Thymus (tissue), 11 donors: ENCODE results near the gene GTF2F1. TPM values are rescaled to one million over a fixed set of nuclear protein-coding genes. Genes with fewer than 3 reads are reported as not detected.
A peak's percentile ranks its signal among the peaks of the same experiment; 100 is the strongest.
"Not testable (repeated sequence)": the region's sequence is repeated elsewhere in the genome, so short reads cannot be mapped to it uniquely, and the experiment has no call there.

Experiments used
- DNase-seq, 9 donors: peaks; one replicate each; pipeline ENCODE4 v3.0.0-alpha.2; 2013; ENCODE audit warnings: low spot score in 9 of 9, low read depth in 6 of 9, missing footprints in 1 of 9
- H3K27ac ChIP-seq, 2 donors: one replicate each; pipeline ENCODE4 v1.5.1; 2013; ENCODE audit warnings: control low read depth in 1 of 2, low read depth in 1 of 2, low read length in 1 of 2, mild to moderate bottlenecking in 1 of 2, moderate library complexity in 1 of 2
- H3K27me3 ChIP-seq, 2 donors: one replicate each; pipeline ENCODE4 v1.5.1; 2013; ENCODE audit warnings: low read length in 1 of 2; ENCODE audit not compliant: control insufficient read depth in 2 of 2, insufficient read depth in 1 of 2
- H3K36me3 ChIP-seq, 2 donors: one replicate each; pipeline ENCODE4 v1.5.1; 2013; ENCODE audit warnings: low read length in 1 of 2, mild to moderate bottlenecking in 1 of 2, moderate library complexity in 1 of 2; ENCODE audit not compliant: control insufficient read depth in 2 of 2, insufficient read depth in 2 of 2
- H3K4me1 ChIP-seq, 2 donors: one replicate each; pipeline ENCODE4 v1.5.1; 2013; ENCODE audit warnings: low read length in 2 of 2; ENCODE audit not compliant: control insufficient read depth in 2 of 2, insufficient read depth in 2 of 2
- H3K4me3 ChIP-seq, 2 donors: one replicate each; pipeline ENCODE4 v1.5.1; 2013; ENCODE audit warnings: low read length in 2 of 2, control low read depth in 1 of 2, mild to moderate bottlenecking in 1 of 2
- H3K9me3 ChIP-seq, 2 donors: one replicate each; pipeline ENCODE4 v1.5.1; 2013; ENCODE audit warnings: low read length in 1 of 2, mild to moderate bottlenecking in 1 of 2; ENCODE audit not compliant: control insufficient read depth in 2 of 2, insufficient read depth in 1 of 2
- WGBS: extraction: QIAGEN DNeasy Blood & Tissue Kit; methylation state at CpG from one replicate; pipeline ENCODE4 v1.1.7; 2013; 5-methylcytosine and 5-hydroxymethylcytosine counted together
- polyA plus RNA-seq: library from polyadenylated mRNA; stranded (reverse); fragments of 200-250 nt; gene quantifications from one replicate; pipeline ENCODE4 v1.2.3, GENCODE V29; 2013
- total RNA-seq: library from RNA; stranded (reverse); fragments of 120-200 nt; gene quantifications from one replicate; pipeline ENCODE4 v1.2.4, GENCODE V29; 2013
- donor health status: healthy.

Gene GTF2F1
- total and polyA plus RNA-seq, 2 donors = 37.9 to 41.5 TPM

DNA sequence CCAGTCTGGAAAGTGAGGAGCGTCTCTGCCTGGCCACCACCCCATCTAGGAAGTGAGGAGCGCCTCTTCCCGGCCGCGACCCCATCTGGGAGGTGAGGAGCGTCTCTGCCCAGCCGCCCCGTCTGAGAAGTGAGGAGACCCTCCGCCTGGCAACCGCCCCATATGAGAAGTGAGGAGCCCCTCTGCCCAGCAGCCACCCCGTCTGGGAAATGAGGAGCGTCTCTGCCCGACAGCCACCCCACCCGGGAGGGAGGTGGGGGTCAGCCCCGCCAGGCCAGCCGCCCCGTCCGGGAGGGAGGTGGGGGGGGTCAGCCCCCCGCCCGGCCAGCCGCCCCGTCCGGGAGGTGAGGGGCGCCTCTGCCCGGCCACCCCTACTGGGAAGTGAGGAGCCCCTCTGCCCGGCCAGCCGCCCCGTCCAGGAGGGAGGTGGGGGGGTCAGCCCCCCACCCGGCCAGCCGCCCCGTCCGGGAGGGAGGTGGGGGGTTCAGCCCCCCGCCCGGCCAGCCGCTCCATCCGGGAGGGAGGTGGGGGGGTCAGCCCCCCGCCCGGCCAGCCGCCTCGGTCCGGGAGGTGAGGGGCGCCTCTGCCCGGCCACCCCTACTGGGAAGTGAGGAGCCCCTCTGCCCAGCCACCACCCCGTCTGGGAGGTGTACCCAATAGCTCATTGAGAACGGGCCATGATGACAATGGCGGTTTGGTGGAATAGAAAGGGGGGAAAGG lies 37.5 kb downstream of the GTF2F1 start:
- H3K4me3 ChIP-seq, H3K9me3 ChIP-seq, DNase-seq, H3K4me1 ChIP-seq, H3K27ac ChIP-seq, H3K27me3 ChIP-seq, H3K36me3 ChIP-seq: not testable (repeated sequence)
- 96% methylated on average over 37 of the region's 46 CpGs for WGBS

DNA sequence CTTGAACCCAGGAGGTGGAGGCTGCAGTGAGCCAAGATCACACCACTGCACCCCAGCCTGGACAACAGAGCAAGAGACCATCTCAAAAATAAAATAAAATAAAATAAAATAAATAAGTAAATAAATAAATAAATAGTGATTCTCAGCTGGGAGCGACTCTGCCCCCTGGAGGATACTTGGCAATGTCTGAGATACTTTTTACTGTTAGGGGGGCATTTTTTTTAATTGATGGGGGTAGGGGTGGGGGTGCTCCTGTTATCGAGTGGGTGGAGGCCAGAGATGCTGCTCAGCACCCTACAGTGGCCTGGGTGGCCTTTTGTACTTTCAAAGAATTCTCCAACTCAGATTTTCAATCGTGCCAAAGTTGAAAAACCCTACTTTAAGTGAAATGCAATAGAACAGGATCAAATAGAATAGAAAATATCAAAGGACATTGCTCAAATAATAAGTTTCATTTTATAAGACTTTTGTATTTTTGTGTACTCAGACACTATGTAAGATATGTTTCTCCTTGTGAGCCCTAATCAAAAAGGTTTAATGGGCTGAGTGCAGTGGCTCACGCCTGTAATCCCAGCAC lies 38.8 kb downstream of the GTF2F1 start:
- Histone ChIP-seq H3K36me3 (peaks cover 5 to 7% of the 10 kb centered on the region in 2 donors), H3K9me3 (no peaks in the 10 kb centered on the region), H3K4me1 (no peaks in the 10 kb centered on the region), H3K27ac (no peak overlapping the region), H3K27me3 (no peaks in the 10 kb centered on the region), H3K4me3 (no peak overlapping the region)
- 70% methylated on average over 4 of the region's 4 CpGs for WGBS
- no peak for DNase-seq

DNA sequence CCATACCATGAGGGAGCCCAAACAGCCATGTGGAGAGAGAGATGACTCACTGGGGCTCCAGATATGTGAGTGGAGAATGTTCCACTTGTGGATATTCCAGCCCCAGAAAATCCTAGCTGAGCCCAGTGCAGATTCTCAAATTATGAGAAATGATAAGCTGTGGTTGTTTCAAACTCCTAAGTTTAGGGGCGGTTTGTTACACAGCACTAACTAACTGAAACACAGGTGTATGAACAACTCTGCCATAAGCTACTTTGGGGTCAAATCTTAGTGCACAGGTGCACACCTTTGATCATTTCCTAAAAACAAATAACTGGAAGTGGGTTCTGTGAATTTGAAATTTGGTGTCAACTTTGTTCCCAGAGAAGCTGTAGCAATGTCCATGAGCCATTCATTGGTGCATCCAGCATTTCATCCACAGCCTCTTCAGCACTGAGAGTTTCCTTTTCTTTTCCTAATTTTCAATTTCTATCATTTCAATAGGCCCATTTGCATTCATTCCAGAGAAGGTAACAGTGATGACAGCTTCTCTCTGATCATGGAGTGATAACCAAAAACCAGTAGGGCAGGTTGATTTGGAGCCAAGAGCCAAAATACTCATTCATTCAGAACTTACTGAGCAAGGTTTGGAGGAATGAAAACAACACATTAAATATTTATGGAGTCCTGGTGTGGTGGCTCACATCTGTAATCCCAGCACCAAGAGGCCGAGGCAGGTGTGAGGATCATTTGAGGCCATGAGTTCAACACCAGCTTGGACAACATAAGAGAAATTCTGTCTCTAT lies 40.4 kb downstream of the GTF2F1 start:
- 95% methylated on average over 2 of the region's 2 CpGs for WGBS
- Histone ChIP-seq H3K27me3 (no peaks in the 10 kb centered on the region), H3K36me3 (peaks cover 5 to 7% of the 10 kb centered on the region in 2 donors), H3K9me3 (no peaks in the 10 kb centered on the region), H3K4me1 (no peaks in the 10 kb centered on the region), H3K4me3 (no peak overlapping the region), H3K27ac (no peak overlapping the region)
- DNase-seq = no peak

DNA sequence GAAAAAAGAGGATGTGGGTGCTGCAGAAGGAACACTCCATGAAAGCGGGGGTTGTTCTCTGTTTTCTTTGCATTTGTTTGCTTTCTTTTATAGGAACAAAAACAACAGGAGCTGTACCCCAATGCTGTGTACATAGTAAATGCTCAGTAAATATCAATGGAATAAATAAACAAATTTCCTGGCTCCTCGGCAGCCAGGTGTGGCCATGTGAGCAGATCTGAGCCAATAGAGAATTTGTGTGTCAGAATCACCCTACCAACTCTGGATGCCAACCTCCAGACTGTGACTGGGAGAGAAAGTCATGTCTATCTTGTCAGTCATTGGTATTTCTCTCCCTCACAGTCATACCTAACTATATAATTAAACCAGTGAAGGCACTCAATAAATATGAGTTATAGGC lies 42.3 kb downstream of the GTF2F1 start:
- no peak overlapping the region for H3K4me3 ChIP-seq
- no peak overlapping the region for H3K27ac ChIP-seq
- WGBS = 93% methylated on average over 2 of the region's 2 CpGs
- H3K27me3 ChIP-seq = no peaks in the 10 kb centered on the region
- H3K36me3 ChIP-seq = peaks cover 7% of the 10 kb centered on the region in 2 donors
- no peaks in the 10 kb centered on the region for H3K9me3 ChIP-seq
- H3K4me1 ChIP-seq = no peaks in the 10 kb centered on the region
- DNase-seq = no peak

DNA sequence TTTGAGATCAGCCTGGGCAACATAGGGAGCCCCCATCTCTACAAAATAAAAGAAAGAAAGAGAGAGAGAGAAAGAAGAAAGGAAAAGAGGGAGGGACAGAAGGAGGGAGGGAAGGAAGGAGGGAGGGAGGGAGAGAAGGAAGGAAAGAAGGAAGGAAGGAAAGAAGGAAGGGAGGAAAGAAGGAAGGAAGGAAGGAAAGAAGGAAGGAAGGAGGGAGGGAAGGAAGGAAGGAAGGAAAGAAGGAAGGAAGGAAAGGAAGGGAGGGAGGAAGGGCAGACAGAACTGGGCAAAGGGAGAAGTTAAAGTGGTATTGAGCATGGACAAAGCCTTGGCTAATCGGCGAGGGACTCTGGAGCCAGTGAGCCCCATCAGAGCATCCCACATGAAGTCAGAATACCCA lies 43.7 kb downstream of the GTF2F1 start:
- H3K4me3 ChIP-seq, H3K9me3 ChIP-seq, H3K27me3 ChIP-seq, H3K36me3 ChIP-seq, H3K4me1 ChIP-seq, DNase-seq, H3K27ac ChIP-seq: not testable (repeated sequence)
- WGBS = 95% methylated on average over 2 of the region's 2 CpGs

DNA sequence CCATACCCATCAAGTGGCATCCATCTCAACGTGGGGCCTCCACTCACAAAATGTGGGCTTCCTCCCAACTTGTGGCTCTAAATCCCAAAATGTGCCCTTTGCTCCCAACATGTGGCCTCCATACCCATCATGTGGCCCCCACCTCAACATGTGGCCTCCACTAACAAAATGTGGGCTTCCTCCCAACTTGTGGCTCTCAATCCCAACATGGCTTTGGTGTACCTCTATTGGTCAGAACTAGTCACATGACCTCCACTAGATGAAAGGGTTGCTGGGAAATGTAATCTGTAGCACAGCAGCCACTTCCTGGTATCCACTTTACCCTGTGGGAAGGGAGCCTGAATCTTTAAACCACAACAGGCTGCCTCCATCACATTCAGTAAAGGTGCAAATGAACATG lies 49.5 kb downstream of the GTF2F1 start:
- H3K4me3 ChIP-seq = no peak overlapping the region
- 97% methylated on average over 1 of the region's 1 CpG for WGBS
- no peaks in the 10 kb centered on the region for H3K27me3 ChIP-seq
- DNase-seq = no peak
- no peaks in the 10 kb centered on the region for H3K4me1 ChIP-seq
- H3K9me3 ChIP-seq = peaks cover 0 to 1% of the 10 kb centered on the region in 2 donors
- no peak overlapping the region for H3K27ac ChIP-seq
- peaks cover 2 to 3% of the 10 kb centered on the region in 2 donors for H3K36me3 ChIP-seq

DNA sequence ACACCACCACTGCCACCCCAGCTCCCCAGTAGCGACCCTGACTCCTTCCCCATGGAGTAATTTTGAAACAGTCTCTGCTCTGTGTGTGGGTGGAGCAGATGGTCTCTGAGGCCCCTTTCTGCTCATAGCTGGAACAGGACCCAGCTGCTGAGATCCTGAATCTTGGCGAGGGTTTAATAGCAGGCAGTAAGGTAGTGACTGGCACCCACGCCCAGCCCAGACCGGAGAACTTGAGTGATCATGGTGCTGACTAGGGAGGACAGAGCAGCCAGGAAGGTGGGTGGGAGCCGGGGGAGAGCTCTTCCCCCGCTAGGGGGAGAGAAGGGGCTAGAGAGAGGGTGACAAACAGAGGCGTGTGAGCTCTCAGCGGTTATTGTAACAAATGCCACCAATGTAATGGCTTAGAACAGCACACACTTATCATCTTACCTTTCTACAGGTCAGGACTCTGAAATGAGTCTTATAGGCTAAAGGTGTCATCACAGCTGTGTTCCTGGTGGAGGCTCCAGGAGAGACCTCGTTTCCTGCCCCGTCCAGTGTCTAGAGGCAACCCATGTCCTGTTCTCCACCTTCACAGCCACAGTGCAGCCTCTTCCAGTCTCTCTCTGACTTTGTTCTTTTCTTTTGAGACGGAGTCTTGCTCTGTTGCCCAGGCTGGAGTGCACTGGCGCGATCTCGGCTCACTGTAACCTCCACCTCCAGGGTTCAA lies 52.3 kb downstream of the GTF2F1 start:
- H3K36me3 ChIP-seq = peaks cover 0 to 3% of the 10 kb centered on the region in 2 donors
- no peaks in the 10 kb centered on the region for H3K4me1 ChIP-seq
- H3K27ac ChIP-seq = no peak overlapping the region
- H3K4me3 ChIP-seq = no peak overlapping the region
- H3K27me3 ChIP-seq = no peaks in the 10 kb centered on the region
- H3K9me3 ChIP-seq = peaks cover 0 to 1% of the 10 kb centered on the region in 2 donors
- peak in 1 of 9 donors; percentile 6 for DNase-seq
- WGBS = 82% methylated on average over 14 of the region's 14 CpGs

DNA sequence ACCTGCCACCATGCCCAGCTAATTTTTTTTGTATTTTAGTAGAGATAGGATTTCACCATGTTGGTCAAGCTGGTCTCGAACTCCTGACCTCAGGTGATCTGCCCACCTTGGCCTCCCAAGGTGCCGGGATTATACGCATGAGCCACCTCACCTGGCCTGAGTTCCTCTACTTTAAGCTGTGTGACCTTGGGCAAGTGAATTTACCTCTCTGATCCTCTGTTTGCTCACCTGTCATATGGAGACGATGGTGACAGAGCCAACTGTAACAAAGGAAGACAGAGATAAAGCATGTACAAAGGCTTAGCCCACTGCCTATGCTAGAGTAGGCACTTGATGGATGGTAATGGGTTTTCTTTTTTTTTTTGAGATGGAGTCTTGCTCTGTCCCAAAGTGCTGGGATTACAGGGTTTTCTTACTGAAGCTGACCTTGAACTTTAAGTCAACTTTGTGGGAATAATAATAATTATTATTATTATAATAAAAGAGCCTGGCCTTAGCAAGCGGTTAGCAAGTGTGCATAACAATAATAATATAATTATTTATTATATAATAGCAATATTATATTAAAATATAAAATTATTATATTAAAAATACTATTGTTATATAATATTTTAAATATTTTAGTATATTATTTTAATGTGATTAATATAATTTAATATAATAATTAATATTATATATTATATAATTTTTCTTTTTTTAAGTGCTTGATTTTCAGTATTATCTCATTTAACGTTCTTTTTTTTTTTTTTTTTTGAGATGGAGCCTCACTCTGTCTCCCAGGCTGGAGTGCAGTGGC lies 58.3 kb downstream of the GTF2F1 start:
- Histone ChIP-seq H3K9me3 (no peaks in the 10 kb centered on the region), H3K27ac (no peak overlapping the region), H3K4me1 (no peaks in the 10 kb centered on the region), H3K27me3 (no peaks in the 10 kb centered on the region), H3K4me3 (no peak overlapping the region), H3K36me3 (no peaks in the 10 kb centered on the region)
- no peak for DNase-seq
- 95% methylated on average over 6 of the region's 6 CpGs for WGBS
